Activated naive CD8-positive, alpha-beta T cell treated with anti-CD3 and anti-CD28 coated beads for 36 hours (primary cell): ENCODE data around the gene RETREG1. TPM values are rescaled to one million over a fixed set of nuclear protein-coding genes. Genes with fewer than 3 reads are reported as not detected.

Experiments used
- DNase-seq: peaks from one replicate; pipeline ENCODE4 v3.0.0; 2021
- H3K27ac Mint-ChIP-seq: one replicate; pipeline ENCODE4 v1.8.0; 2022; ENCODE audit warnings: mild to moderate bottlenecking, moderate library complexity, mixed read lengths
- H3K27me3 Mint-ChIP-seq: one replicate; pipeline ENCODE4 v1.8.0; 2022; ENCODE audit warnings: mild to moderate bottlenecking, mixed read lengths
- H3K36me3 Mint-ChIP-seq: one replicate; pipeline ENCODE4 v1.8.0; 2021; ENCODE audit warnings: mild to moderate bottlenecking, mixed read lengths
- H3K4me1 Mint-ChIP-seq: one replicate; pipeline ENCODE4 v1.8.0; 2021; ENCODE audit warnings: mixed read lengths
- H3K4me3 Mint-ChIP-seq: one replicate; pipeline ENCODE4 v1.8.0; 2022; ENCODE audit warnings: mild to moderate bottlenecking, moderate library complexity, mixed read lengths
- H3K9me3 Mint-ChIP-seq: one replicate; pipeline ENCODE4 v1.8.0; 2022; ENCODE audit warnings: mixed read lengths
- total RNA-seq, 2 experiments: library from RNA; stranded (reverse); gene quantifications; one replicate each; pipeline ENCODE4 v1.2.3, GENCODE V29; 2021

Gene RETREG1
- total RNA-seq, 2 experiments from 2014 or later = 25.1 to 27.3 TPM

DNA sequence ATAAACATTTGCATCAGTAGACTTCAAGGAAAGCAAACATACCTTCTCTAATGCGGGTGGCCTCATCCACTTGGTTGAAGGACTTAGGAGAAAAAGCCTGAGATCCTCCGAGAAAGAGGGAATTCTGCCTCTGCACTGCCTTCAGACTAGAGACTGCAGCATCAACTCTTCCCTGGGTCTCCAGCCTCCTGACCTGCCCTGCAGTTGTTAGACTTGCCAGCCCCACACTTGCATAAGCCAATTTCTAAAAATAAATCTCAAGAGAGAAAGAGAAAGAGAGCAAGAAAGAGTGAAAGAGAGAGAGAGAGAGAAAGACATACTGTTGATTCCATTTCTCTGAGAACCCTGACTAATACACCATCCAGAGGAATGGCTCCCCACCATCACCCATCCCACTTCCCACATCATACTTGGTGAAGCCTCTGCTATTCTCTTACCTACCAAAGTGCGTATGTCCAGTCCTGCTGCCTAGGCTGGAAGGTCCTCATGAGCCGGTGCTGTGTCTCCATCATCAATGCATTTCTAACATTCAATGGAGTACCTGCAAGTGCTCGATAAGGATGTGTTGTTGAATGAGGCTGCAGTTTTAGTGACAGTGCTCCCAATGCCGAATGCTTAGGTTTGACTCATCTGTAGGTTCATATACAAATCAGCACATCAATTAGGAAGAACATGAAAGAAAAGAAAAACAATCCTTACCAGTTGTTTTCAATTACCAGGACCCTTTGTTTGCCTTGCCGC is 186.3 kb downstream of the RETREG1 start:
- Mint-ChIP-seq H3K27ac (no peak overlapping the region), H3K4me3 (no peak overlapping the region), H3K36me3 (no peaks in the 10 kb centered on the region), H3K9me3 (no peaks in the 10 kb centered on the region), H3K4me1 (no peaks in the 10 kb centered on the region), H3K27me3 (peaks cover 11% of the 10 kb centered on the region)
- DNase-seq = no peak

DNA sequence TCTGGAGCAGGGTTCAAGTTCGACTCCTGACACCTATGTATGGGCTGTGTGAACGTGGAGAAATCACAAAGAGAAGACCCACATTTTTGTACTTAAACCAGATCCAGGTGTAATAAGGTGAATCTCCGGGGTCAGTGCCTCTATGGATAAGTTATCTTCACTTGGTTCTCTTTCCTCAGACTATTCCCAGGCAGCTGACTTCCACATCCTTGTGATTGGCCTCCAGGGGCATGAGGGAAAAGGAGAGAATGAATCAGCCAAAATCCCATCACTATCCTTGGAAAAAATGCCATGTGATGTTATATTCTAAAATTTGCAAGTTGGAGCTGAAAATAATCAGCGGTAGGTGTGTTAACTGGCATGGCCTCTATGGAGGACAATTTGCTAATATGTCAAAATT is 188.4 kb downstream of the RETREG1 start:
- H3K27ac Mint-ChIP-seq = no peak overlapping the region
- no peak for DNase-seq

DNA sequence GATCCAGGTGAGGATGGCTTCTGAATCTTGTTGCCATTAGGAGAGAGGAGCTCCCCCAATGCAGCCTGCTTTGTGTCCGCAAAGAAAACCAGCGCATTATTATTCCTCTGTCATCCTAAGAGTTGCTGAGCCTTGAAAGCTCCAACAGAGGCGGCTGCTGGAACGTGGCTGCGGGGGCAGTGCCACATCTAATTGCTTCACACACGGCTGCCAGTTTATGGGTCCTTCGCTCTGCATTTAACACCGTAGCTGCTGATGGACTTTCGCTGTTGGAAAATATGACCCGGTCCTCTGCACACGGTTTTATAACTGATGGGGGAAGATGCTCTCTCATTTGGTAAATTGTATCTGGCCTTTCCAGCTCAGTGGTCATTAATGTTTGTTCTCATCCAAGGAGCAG is 189.2 kb downstream of the RETREG1 start:
- H3K4me3 Mint-ChIP-seq = no peak overlapping the region
- no peak for DNase-seq
- no peaks in the 10 kb centered on the region for H3K4me1 Mint-ChIP-seq
- H3K36me3 Mint-ChIP-seq = no peaks in the 10 kb centered on the region
- H3K27ac Mint-ChIP-seq = no peak overlapping the region
- H3K9me3 Mint-ChIP-seq = no peaks in the 10 kb centered on the region
- peaks cover 12% of the 10 kb centered on the region for H3K27me3 Mint-ChIP-seq

More for the DNA sequence above, 188.4 kb downstream of the RETREG1 start:
- no peaks in the 10 kb centered on the region for H3K9me3 Mint-ChIP-seq
- H3K27me3 Mint-ChIP-seq = peaks cover 11% of the 10 kb centered on the region
- H3K4me1 Mint-ChIP-seq = no peaks in the 10 kb centered on the region
- H3K36me3 Mint-ChIP-seq = no peaks in the 10 kb centered on the region
- H3K4me3 Mint-ChIP-seq = no peak overlapping the region

Other genes with a start within 250 kb of the RETREG1 start
- gene ZNF622, start 151.2 kb downstream of the RETREG1 start, total RNA-seq = 10 to 100 TPM; 47.5 to 48.2 TPM